PFSK-1 (cell line): Measurements from ENCODE around the gene SPACA4.

Experiments
- POLR2AphosphoS5 ChIP-seq: IDR thresholded peaks from 2 replicates; pipeline ENCODE4 v1.6.1; 2012; ENCODE audit warnings: low read depth, mild to moderate bottlenecking, control low read depth, low read length, moderate library complexity
- SIN3A ChIP-seq: IDR thresholded peaks from 2 replicates; pipeline ENCODE4 v1.6.1; 2012; ENCODE audit warnings: mild to moderate bottlenecking, low read length, moderate library complexity, borderline replicate concordance; ENCODE audit not compliant: insufficient read depth
- TAF1 ChIP-seq: IDR thresholded peaks from 2 replicates; pipeline ENCODE4 v1.6.1; 2012; ENCODE audit warnings: low read length, control low read depth, borderline replicate concordance; ENCODE audit not compliant: insufficient read depth
- TF ChIP-seq, protein P1 (sequence below), 2 experiments: IDR thresholded peaks; 2 replicates each; pipeline versions ENCODE4 v1.6.1 to v1.8.0; 2011 to 2012; ENCODE audit warnings: low read depth in 2 of 2, low read length in 2 of 2, control low read depth in 1 of 2, inconsistent platforms in 1 of 2, mild to moderate bottlenecking in 1 of 2, moderate library complexity in 1 of 2; ENCODE audit not compliant: insufficient read depth in 1 of 2

DNA sequence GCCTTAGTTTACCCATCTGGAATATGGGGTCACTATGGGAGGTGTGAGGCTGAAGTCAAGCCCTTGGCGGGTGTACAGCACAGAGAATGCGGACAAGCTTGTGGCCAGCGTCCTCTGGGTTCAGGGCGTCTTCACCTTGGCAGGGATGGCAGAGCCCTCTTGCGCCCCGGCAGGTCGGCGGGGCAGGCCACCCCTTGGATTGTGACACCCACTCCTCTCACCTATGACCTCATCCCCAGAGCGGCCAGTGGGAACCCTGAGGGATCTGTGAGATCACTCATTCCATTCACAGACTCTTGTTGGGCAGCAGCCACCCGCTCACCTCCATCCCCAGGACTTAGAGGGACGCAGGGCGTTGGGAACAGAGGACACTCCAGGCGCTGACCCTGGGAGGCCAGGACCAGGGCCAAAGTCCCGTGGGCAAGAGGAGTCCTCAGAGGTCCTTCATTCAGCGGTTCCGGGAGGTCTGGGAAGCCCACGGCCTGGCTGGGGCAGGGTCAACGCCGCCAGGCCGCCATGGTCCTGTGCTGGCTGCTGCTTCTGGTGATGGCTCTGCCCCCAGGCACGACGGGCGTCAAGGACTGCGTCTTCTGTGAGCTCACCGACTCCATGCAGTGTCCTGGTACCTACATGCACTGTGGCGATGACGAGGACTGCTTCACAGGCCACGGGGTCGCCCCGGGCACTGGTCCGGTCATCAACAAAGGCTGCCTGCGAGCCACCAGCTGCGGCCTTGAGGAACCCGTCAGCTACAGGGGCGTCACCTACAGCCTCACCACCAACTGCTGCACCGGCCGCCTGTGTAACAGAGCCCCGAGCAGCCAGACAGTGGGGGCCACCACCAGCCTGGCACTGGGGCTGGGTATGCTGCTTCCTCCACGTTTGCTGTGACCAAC is at the start of gene SPACA4:
- TF ChIP-seq POLR2AphosphoS5, result no peak
- TF ChIP-seq SIN3A, result no peak
- TF ChIP-seq, protein P1, sequence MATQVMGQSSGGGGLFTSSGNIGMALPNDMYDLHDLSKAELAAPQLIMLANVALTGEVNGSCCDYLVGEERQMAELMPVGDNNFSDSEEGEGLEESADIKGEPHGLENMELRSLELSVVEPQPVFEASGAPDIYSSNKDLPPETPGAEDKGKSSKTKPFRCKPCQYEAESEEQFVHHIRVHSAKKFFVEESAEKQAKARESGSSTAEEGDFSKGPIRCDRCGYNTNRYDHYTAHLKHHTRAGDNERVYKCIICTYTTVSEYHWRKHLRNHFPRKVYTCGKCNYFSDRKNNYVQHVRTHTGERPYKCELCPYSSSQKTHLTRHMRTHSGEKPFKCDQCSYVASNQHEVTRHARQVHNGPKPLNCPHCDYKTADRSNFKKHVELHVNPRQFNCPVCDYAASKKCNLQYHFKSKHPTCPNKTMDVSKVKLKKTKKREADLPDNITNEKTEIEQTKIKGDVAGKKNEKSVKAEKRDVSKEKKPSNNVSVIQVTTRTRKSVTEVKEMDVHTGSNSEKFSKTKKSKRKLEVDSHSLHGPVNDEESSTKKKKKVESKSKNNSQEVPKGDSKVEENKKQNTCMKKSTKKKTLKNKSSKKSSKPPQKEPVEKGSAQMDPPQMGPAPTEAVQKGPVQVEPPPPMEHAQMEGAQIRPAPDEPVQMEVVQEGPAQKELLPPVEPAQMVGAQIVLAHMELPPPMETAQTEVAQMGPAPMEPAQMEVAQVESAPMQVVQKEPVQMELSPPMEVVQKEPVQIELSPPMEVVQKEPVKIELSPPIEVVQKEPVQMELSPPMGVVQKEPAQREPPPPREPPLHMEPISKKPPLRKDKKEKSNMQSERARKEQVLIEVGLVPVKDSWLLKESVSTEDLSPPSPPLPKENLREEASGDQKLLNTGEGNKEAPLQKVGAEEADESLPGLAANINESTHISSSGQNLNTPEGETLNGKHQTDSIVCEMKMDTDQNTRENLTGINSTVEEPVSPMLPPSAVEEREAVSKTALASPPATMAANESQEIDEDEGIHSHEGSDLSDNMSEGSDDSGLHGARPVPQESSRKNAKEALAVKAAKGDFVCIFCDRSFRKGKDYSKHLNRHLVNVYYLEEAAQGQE (IDR thresholded peaks at IDR 0.05; ENCODE audit: insufficient read depth in 1 of 2, low read depth in 2 of 2, low read length in 2 of 2), result no peak
- no peak for TF ChIP-seq TAF1
